NOMO-1 treated with DMSO at 0.1 percent for 48 hours (cell line): ENCODE results near the gene NTN1.

Experiments
- DNase-seq: peaks from one replicate; lab custom pipeline; 2025; ENCODE audit not compliant: unreplicated experiment; lab: John Stamatoyannopoulos, UW

The NTN1 gene

DNA sequence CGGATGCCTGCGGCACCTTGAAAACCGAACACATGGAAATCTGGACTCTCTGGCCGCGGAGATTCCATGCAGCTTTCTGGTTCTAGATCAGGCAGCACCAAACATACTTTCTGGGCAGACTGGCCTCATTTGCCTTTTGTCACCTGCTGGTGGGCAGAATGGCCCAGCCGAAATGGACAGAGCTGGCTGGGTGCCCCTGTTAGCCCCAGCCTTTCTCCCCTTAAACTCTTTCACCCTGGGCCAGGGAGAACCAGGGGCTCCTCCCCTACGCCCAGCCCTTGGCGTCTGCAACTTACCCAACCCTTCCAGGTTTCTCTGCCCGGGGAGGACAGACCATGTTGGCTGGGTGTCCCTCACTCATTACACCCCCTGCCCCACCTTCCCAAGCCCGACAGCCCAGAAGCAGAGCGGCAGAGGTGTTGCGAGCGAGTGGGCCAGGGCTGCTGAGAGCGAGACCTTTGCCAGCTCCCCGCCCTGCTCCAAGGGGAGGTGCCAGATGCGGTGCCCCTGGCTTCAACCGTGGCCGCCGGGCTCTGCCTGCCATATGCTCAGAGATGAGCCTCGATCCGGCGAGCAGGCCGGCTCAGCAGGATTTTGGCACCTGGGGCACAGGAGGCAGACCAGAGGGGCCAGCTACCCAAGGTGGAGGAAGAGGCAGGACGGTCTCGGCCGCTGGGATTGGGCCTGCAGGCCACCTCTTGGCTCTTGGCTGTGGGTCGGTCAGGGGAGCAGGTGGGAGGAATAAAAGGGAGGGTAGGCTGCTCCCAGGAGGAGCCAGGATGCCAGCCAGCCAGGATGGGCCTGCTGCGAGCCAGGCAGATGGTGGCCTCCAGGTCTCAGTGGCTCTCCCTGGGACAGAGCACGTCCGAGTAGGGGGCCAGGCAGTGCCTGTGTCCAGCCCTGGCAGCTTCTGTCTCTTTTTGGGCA, 191.3 kb downstream of the NTN1 start:
- no peak for DNase-seq

DNA sequence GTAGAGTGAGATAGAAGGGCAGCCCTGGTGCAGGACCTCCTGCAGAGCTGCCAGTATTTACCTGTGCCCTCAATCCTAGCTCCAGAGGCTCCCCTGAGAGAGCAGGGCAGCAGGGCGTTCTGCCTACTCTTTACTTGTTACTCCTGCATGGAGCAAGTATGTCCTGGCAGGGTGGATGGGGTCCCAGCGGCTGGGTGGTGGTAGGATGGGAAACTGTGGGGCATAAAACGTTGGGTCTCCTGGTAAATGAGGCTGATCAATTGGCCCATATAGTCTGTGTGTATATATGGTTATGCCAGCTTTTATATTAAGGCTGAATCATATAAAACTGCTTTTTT, 192.0 kb downstream of the NTN1 start:
- DNase-seq, result no peak

DNA sequence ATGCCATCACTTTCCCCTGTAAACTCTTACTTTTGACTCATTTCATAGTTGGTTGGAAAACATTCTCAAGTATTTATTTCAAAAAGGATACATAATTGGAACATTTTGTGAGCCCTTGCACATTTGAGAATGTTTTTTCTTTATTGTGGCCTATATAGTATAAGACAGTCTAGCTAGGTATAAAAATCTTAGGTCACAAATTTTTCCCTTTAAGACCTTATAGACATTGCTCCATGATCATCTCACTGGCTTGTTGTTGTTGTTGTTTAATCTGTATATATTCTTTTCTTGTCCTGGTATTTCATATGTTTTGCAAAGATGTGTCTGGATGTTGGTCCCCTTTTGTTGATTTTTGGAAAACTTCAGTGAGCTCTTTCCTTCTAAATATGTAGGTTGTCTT, 194.2 kb downstream of the NTN1 start:
- no peak for DNase-seq

DNA sequence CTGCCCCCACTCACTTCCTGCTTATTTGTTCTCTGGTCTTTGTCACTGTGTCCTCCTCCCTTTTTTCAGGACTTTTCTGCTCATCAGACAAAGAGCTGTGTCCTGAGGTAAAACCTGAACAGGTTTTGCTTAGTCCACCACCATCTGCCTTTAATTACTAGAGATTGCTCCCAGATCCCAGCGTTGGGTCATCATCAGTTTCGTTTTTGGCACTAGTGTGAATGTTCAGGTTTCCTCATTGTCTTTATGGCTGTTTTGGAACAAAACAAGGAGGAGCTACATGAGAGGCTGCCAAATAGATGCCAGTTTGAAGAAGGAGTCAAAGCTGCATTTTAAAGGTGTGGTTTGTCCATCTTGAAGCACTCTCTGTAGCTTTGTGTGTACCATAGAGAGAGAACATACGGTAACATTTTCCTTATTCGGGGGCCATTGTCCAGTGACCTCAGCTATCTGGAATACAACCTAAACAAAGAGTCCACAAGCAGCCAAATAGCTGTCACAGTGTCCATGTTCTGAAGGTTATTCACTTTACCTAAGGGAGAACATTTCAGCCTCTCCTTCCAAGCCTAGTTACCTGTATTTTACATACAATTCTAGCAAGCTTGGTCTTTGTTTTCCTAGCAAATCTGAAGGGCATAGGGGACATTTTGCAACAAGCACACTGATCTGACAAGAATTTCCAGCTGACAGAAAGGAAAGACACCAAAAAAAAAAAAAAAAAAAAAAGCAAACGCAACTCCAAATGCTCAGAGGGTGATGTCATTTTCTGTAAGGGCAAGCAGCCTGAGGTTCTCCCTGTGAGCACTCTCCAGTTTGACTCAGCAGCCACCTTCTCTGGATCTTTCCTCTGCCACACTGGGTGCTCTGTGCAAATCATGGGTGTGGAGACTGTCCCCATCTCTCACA, 196.1 kb downstream of the NTN1 start:
- DNase-seq, result no peak

DNA sequence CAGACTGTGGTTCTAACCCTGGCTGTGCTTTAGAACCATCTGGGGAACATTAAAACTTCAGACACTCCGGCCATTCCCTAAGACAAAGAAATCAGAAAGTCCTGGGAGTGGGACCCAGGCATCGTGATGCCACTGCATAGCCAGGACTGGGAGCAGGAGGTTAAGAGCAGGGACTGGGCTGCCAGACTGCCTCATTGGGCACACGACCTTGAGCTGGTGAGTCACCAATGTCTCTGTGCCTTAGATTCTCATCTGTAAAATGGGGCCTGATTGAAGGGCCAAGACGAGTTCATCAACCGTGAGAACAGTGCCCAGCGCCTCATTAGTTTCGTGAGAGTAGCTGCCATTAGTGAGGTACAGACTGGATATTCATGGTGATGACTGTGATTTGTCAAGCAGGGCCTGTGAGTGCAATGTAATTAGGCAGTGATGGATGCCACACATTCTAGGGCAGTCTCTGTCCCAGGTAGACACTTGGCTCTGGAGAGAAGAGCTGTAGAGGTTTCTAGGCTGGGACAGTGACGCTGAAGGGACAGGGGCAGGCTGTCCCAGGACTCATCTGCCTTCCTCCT, 196.8 kb downstream of the NTN1 start:
- DNase-seq, result no peak

DNA sequence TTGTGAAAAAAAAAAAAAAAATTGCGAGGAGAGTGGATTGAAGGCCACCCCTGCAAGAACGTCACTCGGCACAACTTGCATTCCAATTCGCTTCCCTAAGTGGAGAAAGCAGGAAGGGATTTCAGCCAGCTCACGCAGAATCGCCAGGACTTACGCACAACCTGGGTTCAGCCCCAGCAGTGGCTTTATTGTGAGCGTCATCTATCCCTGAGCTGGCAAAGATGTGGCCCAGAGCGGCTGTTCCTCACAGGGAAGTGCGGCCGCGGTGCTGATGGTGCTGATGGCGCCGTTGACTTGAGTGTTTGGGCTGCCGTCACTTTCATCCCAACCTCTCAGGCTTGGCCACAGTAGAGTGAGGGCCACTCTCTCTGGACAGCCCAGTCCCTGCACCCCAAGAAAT, 197.6 kb downstream of the NTN1 start:
- no peak for DNase-seq

DNA sequence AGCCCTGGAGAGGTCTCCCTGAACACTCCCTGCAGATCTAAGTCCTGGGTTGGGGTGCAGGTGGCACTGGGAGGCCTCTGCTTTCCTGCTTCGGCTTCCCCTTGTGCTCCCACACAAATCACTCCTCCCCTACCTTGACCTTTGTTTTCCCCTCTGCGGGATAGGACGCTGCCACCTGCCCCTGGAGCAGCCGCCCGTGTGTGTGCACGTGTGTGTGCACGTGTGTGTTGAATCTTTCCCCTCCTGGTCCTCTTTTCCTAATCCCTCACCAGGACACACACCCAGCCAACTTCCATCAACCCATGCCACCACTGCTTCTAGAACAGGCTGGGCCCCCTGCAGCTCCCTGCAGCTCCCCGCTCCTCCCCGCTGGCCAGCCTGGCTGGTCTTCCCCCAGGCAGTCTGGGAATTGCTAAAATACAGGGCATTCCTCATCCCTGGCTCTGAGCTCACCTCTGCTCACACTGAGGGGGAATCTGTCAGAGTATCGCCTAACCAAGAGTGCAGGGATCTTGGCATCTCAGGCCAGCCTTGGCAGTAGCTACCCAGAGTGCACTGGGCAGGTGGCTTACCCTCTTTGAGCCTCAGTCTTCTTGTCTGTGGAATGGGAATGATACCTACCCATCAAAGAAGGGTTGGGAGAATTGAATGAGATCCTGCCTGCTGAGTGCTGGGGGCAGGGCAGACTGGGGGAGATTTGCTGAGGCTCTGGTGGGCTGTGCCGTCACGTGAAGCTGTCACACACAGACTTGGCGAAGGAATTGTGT, 198.5 kb downstream of the NTN1 start:
- DNase-seq, result no peak

DNA sequence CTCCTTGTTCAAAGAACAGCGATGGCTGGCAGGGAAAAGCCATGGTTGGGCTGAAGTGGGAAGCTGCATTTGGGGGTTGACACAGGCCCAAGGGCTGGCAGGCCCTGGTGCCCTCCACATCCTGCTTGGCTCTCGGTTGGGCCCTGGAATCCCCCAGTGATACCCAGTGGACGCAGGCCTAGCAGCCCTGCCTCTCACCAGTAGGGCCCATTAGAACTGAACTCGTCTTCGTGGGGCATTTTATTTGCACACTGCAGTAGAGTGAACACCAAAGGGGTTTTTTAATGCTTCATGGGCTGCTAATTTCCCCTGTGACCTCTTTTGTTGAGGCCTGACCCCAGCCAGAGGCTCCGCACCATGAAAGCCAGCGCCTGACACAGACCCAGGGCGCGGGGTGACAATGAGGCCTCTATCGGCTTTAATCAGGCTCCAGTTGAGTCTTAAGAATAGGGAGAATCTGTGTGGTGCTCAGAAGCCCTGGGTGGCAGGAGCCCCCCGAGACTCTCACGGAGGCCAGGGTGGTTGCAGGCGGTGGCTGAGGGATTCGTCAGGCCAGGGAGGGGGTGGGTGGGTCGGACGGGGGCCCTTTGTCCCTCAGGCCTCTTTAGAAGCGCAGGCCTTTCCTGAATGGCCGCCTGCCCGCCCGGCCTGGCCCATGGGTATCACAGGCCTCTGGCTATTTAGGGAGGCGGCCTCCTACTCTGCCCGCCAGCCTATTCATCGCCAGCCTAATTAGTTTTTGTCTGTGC, 199.3 kb downstream of the NTN1 start:
- no peak for DNase-seq

DNA sequence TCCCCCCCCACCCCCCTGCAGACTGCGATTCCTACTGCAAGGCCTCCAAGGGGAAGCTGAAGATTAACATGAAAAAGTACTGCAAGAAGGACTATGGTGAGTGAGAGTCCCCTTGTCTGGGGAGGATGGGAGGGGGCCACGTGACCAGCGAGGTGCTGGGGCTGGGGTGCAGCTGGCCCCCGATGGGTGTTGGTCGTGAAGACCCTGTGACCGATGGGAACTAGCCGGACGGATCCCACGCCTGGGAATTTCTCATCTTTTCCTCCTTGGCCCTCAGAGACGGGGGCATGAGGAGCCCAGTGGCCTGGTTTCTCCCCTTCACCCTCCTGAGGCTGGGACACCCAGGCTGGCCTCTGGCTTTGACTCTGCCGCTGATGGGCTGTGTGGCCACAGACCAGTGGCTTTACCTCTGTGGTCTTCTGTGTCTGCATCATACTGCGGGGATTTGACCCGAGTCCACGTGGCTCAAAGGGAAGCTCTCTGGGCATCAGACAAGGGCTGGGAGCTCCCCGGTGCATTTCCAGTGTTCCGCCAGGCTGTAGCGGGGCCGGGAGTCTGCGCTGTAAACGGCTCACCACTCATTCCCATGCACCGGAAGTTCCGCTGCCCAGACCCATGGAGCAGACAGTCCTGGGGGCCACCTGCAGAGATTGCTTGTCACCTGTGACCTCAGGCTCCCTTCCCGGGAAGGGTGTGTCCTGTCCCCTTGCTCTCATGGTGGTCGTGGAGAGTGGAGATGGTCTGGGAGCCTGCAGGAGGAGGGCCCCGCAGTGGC, 200.0 kb downstream of the NTN1 start:
- DNase-seq, result no peak

DNA sequence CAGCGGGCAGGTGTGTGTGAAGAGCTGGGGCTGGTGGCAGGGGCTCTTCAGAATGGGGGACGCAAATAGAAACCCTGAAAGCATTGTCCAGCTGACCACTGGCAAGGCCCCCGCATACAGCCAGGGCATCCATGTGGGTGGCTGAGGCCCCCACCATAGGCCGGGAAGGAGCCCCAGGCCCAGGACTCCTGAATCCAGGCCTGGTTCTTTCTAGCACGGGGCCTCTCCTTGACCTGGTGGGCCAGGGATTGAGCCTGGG, 200.5 kb downstream of the NTN1 start:
- DNase-seq, result no peak

DNA sequence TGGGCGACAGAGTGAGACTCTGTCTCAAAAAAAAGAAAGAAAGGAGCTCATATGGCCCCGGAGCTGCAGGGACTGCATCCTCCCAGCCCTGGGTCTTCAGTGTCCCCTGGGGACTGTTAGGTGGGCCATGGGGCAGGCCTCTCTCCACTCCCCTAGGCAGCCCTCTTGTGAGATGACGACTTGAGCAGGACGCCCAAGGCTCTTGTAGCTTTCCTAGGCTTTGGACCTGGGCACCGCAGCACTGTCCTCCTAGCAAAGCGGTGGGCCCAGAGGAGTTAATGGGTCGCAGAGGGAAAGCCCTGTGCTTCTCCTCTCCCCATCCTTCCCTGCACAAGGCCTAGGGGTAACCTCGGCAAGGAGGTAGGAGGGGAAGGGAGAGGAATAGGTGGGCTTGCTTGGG, 202.2 kb downstream of the NTN1 start:
- no peak for DNase-seq

DNA sequence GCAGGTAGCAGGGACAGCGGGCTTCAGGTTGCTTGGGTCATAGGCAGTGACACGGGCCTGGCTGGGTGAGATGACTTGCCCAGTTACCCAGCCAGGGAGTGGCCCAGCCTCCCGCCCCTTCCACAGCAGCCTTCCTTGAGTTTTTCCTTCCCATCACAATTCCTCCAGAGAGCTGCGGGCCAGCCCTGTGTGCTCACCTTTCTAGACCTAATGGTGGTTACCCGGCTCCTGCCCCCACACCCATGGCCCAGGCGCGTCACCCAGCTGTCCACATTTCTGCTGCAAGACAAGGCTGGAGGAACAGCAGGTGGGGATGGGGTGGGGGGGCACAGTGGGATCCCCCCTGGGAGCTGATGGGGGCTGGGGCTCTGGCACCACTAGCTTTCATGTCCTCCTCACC, 203.2 kb downstream of the NTN1 start:
- DNase-seq, result no peak

DNA sequence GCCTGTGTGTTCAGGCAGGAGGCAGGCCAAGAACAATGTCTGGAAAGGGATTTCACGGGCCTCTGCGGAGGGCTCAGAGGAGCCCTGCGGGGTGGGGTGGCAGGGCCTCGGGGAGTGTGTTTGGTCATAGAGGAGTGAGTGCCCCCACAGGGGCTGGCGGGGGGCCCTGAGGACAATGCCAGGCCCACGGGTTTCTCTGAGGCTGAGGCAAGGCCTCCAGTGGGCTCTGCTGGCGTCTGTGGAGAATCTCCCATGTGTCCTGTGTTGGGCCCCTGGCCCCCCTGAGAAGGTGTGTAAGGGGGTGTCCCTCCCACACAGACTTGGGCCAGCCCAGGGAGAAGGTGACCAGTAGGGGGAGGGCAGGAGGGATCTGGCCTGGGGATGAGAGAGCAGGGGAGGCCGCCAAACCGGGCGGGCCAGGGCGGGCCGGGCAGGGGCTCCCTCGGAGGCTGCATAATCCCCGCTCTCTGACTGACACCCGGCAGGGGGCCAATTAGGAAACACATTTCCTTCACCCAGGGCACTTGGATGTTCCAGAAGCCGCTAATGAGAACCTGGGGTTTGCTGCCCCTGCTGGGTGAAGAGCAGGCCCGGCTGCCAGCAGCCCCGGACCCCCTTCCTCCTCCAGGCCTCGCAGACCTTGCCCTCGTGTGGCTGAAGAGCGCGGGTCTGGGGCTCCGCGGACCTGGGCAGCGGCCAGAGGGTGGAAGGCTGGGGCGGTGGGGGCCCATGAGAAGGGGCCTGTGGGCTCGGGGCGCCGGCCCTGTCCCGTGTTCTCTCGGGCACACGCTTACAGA, 204.2 kb downstream of the NTN1 start:
- DNase-seq, result no peak

DNA sequence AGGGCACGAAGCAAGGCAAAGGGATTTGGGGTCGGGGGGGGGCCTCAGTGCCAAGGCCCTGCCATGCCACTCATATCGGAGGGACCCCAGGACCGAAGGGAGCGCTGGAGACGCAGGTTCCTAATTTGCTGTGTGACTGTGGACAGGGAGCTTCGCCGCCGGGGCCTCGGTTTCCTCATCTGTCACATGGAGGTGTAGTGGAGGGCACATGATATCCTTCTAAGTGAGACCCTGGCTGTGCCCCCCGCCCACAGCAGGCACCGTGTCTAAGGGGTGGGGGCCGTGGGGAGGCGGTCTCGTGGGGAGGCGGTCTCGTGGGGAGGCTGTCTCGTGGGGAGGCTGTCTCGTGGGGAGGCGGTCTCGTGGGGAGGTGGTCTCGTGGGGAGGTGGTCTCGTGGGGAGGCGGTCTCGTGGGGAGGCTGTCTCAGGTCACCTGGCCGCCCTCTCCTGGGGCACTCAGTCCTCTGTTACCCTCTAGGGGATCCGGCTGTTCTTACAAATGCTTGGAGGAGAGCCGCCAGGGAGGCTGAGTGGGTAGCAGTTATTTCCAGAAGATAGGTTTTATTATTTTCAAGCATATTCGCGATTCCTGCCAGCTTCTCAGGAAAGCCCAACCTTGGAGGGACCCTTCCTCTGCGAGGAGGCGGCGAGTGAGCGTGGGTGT, 205.0 kb downstream of the NTN1 start:
- DNase-seq, result no peak

DNA sequence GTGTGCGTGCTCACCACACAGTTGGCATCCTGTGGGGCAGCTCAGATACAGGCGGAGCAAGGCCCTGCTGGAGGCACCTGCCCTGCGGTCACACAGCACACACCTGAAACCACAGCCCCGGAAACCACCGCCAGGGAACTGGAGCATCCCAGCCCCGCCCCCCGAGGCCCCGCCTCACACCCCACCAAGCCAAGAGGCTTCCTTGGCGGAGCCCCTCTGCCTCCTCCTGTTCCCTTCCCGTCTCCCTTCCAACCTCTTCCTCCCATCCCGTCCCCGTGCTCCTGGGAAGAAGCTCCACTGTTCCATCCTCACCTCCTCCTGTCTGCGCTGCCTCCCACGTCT, 205.5 kb downstream of the NTN1 start:
- no peak for DNase-seq

DNA sequence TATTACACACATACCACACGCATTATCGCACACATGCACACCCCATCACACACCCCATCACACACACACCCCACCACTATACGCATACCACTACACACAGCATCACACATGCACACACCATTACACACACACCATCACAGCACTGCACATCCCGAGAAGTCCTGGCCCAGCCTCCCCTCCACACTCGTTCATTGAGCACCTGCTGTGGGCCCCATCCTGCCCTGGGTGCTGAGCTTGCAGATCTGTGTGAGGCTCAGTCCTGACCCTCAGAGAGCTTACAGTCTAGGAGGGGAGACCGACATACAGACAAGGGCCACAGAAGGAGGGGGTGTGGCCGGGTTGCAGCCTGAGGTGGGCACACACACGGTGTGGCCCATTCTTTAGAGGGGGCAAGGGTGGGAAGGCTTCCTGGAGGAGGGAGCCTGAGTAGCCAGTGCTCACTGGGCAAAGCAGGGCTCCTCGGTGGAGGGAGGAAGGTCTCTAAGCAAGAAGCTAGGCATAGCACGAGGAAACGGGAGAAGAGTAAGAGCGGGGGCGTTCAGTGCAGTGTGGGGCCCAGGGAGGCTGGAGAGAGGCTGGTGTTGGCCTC, 206.6 kb downstream of the NTN1 start:
- DNase-seq, result no peak

DNA sequence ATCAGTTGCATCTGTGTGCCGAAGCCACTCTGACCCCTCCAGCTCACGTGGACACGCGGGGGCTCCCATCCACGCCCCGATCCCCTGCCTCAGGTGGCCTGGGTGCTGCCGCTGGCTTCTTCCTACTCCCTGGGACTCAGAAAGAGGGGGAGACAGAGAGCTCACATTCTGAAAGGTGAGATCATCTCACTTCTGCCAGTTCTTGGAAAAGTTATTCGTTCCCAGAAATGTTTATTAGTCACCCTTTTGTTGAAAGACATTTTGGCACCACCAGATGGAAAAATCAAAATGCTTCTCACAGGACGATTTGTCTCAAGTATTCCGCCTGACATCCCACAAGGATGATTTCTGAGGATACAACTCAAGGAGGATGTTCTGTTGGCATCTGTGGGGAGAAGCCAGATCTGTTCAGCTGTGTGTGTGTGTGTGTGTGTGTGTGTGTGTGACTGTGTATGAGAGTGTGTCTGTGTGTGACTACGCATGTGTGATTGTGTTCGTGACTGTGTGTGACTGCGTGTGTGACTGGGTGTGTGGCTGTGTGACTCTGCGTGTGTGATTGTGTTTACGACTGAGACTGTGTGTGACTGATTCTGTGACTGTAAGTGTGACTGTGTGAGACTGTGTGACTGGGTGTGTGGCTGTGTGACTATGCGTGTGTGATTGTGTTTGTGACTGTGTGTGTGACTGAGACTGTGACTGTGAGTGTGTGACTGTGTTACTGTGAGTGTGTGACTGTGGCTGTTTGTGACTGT, 207.3 kb downstream of the NTN1 start:
- DNase-seq, result no peak
